HEK293 (cell line): ENCODE measurements around the gene ABHD17B.

Experiments
- BCL11B ChIP-seq: fragments of 450-650 bp; formaldehyde crosslinking; IDR thresholded peaks from 2 replicates; pipeline ENCODE4 v1.5.1; 2016; ENCODE audit warnings: low read depth, missing biosample characterization, missing genetic modification characterization
- KLF9 ChIP-seq: fragments of 450-650 bp; formaldehyde crosslinking; IDR thresholded peaks from 2 replicates; pipeline ENCODE4 v1.5.1; 2016; ENCODE audit warnings: missing biosample characterization, missing genetic modification characterization, low read depth
- MZF1 ChIP-seq: fragments of 450-650 bp; formaldehyde crosslinking; IDR thresholded peaks from 2 replicates; pipeline ENCODE4 v1.5.1; 2017; ENCODE audit warnings: missing biosample characterization, missing genetic modification characterization, borderline replicate concordance
- OSR2 ChIP-seq: fragments of 450-650 bp; formaldehyde crosslinking; IDR thresholded peaks from 2 replicates; pipeline ENCODE4 v1.5.1; 2016; ENCODE audit warnings: missing biosample characterization, missing genetic modification characterization
- SCRT1 ChIP-seq: fragments of 450-650 bp; formaldehyde crosslinking; IDR thresholded peaks from 2 replicates; pipeline ENCODE4 v1.5.1; 2016; ENCODE audit warnings: missing biosample characterization, missing genetic modification characterization, borderline replicate concordance
- SCRT2 ChIP-seq: fragments of 450-650 bp; formaldehyde crosslinking; IDR thresholded peaks from 2 replicates; pipeline ENCODE4 v1.5.1; 2016; ENCODE audit warnings: missing biosample characterization, missing genetic modification characterization
- SP3 ChIP-seq: fragments of 450-650 bp; formaldehyde crosslinking; IDR thresholded peaks from 2 replicates; pipeline ENCODE4 v1.5.1; 2016; ENCODE audit warnings: missing biosample characterization, missing genetic modification characterization
- YY2 ChIP-seq: fragments of 450-650 bp; formaldehyde crosslinking; IDR thresholded peaks from 2 replicates; pipeline ENCODE4 v1.5.1; 2016; ENCODE audit warnings: missing biosample characterization, missing genetic modification characterization
- ZNF138 ChIP-seq: fragments of 450-650 bp; formaldehyde crosslinking; IDR thresholded peaks from 2 replicates; pipeline ENCODE4 v1.5.1; 2016; ENCODE audit warnings: missing biosample characterization, missing genetic modification characterization, borderline replicate concordance
- ZNF335 ChIP-seq: fragments of 450-650 bp; formaldehyde crosslinking; conservative IDR thresholded peaks from 2 replicates; pipeline ENCODE4 v1.5.1; 2016; ENCODE audit warnings: missing biosample characterization, missing genetic modification characterization
- ZNF366 ChIP-seq: fragments of 450-650 bp; formaldehyde crosslinking; conservative IDR thresholded peaks from 2 replicates; pipeline ENCODE4 v1.5.1; 2016; ENCODE audit warnings: missing biosample characterization, missing genetic modification characterization
- ZNF555 ChIP-seq: fragments of 450-650 bp; formaldehyde crosslinking; conservative IDR thresholded peaks from 2 replicates; pipeline ENCODE4 v1.5.1; 2017; ENCODE audit warnings: missing biosample characterization, mild to moderate bottlenecking, missing genetic modification characterization, inconsistent platforms
- ZNF600 ChIP-seq: fragments of 450-650 bp; formaldehyde crosslinking; IDR thresholded peaks from 2 replicates; pipeline ENCODE4 v1.5.1; 2016; ENCODE audit warnings: missing biosample characterization, missing genetic modification characterization
- ZSCAN30 ChIP-seq: fragments of 450-650 bp; IDR thresholded peaks from 2 replicates; pipeline ENCODE4 v1.5.1; 2018; ENCODE audit warnings: missing biosample characterization, mild to moderate bottlenecking, missing genetic modification characterization, moderate library complexity
- TF ChIP-seq, protein P1 (sequence below): fragments of 450-650 bp; formaldehyde crosslinking; IDR thresholded peaks from 2 replicates; pipeline ENCODE4 v1.5.1; 2016; ENCODE audit warnings: missing biosample characterization, missing genetic modification characterization
- TF ChIP-seq, protein P2 (sequence below): fragments of 450-650 bp; formaldehyde crosslinking; IDR thresholded peaks from 2 replicates; pipeline ENCODE4 v1.5.1; 2016; ENCODE audit warnings: missing biosample characterization, missing genetic modification characterization
- TF ChIP-seq, protein P3 (sequence below): fragments of 450-650 bp; formaldehyde crosslinking; IDR thresholded peaks from 2 replicates; pipeline ENCODE4 v1.5.1; 2016; ENCODE audit warnings: missing biosample characterization, missing genetic modification characterization
- TF ChIP-seq, protein P4 (sequence below): fragments of 450-650 bp; formaldehyde crosslinking; conservative IDR thresholded peaks from 2 replicates; pipeline ENCODE4 v1.5.1; 2016; ENCODE audit warnings: low read depth, missing biosample characterization, missing genetic modification characterization
- TF ChIP-seq, protein P5 (sequence below): fragments of 450-650 bp; formaldehyde crosslinking; IDR thresholded peaks from 2 replicates; pipeline ENCODE4 v1.5.1; 2016; ENCODE audit warnings: missing biosample characterization, missing genetic modification characterization
- TF ChIP-seq, protein P6 (sequence below): sonication (generic); formaldehyde crosslinking; IDR thresholded peaks from 2 replicates; pipeline ENCODE4 v1.8.1; 2022; ENCODE audit warnings: mild to moderate bottlenecking, moderate library complexity, missing genetic modification reagents

The ABHD17B gene

DNA sequence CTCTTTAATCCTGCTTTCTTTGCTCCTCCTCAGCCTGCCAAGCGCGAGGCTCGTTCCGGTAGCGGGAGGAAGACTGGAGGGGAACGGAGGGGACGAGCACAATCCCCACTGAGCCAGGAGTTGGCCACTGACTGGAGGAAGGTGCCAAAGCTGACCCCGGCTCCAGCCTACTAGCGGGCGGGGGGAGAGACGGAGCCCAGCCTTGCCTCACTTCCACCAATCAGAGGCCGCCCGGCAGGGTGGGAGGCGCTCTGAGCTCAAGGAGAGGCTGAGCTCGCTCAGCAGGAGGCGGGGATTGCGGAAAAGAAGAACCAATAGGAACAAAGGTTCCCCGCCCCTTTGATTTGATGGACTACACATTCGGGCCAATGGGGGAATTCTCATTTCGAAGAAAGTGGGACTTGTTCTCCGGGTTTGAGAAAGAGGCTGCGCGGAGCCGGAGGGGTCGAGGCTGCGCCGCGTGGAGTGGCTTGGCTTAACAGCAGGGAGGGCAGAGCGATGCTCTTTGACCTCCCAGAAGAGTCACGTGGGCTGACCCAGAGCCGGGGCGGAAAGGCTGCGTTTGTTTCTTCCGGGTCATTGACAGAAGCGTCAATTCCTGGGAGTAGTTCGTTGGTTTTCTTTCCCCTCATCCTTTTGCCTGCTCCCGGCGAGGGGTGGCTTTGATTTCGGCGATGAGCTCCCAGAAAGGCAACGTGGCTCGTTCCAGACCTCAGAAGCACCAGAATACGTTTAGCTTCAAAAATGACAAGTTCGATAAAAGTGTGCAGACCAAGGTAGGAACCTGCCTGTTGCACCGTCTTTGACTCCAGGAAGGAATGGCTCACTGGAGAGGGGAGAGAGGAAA lies at the start of gene ABHD17B, which contains the start of gene C9orf85 (continued):
- TF ChIP-seq, protein P1, sequence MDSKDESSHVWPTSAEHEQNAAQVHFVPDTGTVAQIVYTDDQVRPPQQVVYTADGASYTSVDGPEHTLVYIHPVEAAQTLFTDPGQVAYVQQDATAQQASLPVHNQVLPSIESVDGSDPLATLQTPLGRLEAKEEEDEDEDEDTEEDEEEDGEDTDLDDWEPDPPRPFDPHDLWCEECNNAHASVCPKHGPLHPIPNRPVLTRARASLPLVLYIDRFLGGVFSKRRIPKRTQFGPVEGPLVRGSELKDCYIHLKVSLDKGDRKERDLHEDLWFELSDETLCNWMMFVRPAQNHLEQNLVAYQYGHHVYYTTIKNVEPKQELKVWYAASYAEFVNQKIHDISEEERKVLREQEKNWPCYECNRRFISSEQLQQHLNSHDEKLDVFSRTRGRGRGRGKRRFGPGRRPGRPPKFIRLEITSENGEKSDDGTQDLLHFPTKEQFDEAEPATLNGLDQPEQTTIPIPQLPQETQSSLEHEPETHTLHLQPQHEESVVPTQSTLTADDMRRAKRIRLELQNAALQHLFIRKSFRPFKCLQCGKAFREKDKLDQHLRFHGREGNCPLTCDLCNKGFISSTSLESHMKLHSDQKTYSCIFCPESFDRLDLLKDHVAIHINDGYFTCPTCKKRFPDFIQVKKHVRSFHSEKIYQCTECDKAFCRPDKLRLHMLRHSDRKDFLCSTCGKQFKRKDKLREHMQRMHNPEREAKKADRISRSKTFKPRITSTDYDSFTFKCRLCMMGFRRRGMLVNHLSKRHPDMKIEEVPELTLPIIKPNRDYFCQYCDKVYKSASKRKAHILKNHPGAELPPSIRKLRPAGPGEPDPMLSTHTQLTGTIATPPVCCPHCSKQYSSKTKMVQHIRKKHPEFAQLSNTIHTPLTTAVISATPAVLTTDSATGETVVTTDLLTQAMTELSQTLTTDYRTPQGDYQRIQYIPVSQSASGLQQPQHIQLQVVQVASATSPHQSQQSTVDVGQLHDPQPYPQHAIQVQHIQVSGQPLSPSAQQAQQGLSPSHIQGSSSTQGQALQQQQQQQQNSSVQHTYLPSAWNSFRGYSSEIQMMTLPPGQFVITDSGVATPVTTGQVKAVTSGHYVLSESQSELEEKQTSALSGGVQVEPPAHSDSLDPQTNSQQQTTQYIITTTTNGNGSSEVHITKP (tag by site-specific recombination), result peak; percentile 92
- 0 out of 2 replicates have a peak, but pooled peaks have one; percentile 53 for TF ChIP-seq BCL11B (tag by site-specific recombination)
- 0 out of 2 replicates have a peak, but pooled peaks have one; percentile 18 for TF ChIP-seq ZNF366
- TF ChIP-seq YY2 (tag by site-specific recombination), result no peak
- peak; percentile 95 for TF ChIP-seq MZF1 (tag by site-specific recombination)
- no peak for TF ChIP-seq ZNF555
- TF ChIP-seq ZNF600, result peak; percentile 59; the same call in 1 of the 2 replicates
- TF ChIP-seq OSR2 (tag by site-specific recombination), result peak; percentile 54
- peak; percentile 72 for TF ChIP-seq SP3 (tag by site-specific recombination)
- TF ChIP-seq, protein P2, sequence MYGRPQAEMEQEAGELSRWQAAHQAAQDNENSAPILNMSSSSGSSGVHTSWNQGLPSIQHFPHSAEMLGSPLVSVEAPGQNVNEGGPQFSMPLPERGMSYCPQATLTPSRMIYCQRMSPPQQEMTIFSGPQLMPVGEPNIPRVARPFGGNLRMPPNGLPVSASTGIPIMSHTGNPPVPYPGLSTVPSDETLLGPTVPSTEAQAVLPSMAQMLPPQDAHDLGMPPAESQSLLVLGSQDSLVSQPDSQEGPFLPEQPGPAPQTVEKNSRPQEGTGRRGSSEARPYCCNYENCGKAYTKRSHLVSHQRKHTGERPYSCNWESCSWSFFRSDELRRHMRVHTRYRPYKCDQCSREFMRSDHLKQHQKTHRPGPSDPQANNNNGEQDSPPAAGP (tag by site-specific recombination), result 0 out of 2 replicates have a peak, but pooled peaks have one; percentile 14
- TF ChIP-seq, protein P3, sequence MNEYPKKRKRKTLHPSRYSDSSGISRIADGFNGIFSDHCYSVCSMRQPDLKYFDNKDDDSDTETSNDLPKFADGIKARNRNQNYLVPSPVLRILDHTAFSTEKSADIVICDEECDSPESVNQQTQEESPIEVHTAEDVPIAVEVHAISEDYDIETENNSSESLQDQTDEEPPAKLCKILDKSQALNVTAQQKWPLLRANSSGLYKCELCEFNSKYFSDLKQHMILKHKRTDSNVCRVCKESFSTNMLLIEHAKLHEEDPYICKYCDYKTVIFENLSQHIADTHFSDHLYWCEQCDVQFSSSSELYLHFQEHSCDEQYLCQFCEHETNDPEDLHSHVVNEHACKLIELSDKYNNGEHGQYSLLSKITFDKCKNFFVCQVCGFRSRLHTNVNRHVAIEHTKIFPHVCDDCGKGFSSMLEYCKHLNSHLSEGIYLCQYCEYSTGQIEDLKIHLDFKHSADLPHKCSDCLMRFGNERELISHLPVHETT (tag by site-specific recombination), result no peak
- no peak for TF ChIP-seq ZNF138
- TF ChIP-seq SCRT1 (tag by site-specific recombination), result peak; percentile 85
- 0 out of 2 replicates have a peak, but pooled peaks have one; percentile 20 for TF ChIP-seq KLF9 (tag by site-specific recombination)
- TF ChIP-seq ZNF335 (tag by site-specific recombination), result peak; percentile 66
- TF ChIP-seq, protein P4, sequence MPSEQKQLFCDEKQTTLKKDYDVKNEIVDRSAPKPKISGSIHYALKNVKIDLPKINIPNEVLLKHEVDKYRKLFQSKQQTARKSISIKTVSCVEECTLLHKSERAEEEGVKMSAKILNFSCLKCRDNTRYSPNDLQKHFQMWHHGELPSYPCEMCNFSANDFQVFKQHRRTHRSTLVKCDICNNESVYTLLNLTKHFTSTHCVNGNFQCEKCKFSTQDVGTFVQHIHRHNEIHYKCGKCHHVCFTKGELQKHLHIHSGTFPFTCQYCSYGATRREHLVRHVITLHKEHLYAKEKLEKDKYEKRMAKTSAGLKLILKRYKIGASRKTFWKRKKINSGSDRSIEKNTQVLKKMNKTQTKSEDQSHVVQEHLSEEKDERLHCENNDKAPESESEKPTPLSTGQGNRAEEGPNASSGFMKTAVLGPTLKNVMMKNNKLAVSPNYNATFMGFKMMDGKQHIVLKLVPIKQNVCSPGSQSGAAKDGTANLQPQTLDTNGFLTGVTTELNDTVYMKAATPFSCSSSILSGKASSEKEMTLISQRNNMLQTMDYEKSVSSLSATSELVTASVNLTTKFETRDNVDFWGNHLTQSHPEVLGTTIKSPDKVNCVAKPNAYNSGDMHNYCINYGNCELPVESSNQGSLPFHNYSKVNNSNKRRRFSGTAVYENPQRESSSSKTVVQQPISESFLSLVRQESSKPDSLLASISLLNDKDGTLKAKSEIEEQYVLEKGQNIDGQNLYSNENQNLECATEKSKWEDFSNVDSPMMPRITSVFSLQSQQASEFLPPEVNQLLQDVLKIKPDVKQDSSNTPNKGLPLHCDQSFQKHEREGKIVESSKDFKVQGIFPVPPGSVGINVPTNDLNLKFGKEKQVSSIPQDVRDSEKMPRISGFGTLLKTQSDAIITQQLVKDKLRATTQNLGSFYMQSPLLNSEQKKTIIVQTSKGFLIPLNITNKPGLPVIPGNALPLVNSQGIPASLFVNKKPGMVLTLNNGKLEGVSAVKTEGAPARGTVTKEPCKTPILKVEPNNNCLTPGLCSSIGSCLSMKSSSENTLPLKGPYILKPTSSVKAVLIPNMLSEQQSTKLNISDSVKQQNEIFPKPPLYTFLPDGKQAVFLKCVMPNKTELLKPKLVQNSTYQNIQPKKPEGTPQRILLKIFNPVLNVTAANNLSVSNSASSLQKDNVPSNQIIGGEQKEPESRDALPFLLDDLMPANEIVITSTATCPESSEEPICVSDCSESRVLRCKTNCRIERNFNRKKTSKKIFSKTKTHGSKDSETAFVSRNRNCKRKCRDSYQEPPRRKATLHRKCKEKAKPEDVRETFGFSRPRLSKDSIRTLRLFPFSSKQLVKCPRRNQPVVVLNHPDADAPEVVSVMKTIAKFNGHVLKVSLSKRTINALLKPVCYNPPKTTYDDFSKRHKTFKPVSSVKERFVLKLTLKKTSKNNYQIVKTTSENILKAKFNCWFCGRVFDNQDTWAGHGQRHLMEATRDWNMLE, result peak; percentile 95
- TF ChIP-seq, protein P5, sequence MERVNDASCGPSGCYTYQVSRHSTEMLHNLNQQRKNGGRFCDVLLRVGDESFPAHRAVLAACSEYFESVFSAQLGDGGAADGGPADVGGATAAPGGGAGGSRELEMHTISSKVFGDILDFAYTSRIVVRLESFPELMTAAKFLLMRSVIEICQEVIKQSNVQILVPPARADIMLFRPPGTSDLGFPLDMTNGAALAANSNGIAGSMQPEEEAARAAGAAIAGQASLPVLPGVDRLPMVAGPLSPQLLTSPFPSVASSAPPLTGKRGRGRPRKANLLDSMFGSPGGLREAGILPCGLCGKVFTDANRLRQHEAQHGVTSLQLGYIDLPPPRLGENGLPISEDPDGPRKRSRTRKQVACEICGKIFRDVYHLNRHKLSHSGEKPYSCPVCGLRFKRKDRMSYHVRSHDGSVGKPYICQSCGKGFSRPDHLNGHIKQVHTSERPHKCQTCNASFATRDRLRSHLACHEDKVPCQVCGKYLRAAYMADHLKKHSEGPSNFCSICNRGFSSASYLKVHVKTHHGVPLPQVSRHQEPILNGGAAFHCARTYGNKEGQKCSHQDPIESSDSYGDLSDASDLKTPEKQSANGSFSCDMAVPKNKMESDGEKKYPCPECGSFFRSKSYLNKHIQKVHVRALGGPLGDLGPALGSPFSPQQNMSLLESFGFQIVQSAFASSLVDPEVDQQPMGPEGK (tag by site-specific recombination), result 0 out of 2 replicates have a peak, but pooled peaks have one; percentile 33
- peak; percentile 98 for TF ChIP-seq SCRT2 (tag by site-specific recombination)
- 0 out of 2 replicates have a peak, but pooled peaks have one; percentile 34 for TF ChIP-seq ZSCAN30 (tag by site-specific recombination)
- TF ChIP-seq, protein P6, sequence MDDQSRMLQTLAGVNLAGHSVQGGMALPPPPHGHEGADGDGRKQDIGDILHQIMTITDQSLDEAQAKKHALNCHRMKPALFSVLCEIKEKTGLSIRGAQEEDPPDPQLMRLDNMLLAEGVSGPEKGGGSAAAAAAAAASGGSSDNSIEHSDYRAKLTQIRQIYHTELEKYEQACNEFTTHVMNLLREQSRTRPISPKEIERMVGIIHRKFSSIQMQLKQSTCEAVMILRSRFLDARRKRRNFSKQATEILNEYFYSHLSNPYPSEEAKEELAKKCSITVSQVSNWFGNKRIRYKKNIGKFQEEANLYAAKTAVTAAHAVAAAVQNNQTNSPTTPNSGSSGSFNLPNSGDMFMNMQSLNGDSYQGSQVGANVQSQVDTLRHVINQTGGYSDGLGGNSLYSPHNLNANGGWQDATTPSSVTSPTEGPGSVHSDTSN (CRISPR knock-in tag), result 0 out of 2 replicates have a peak, but pooled peaks have one; percentile 29
